Activated naive CD4-positive, alpha-beta T cell treated with anti-CD3 and anti-CD28 coated beads for 36 hours (primary cell): ENCODE data around the gene RASGRP3. TPM values are rescaled to one million over a fixed set of nuclear protein-coding genes. Genes with fewer than 3 reads are reported as not detected.

ENCODE experiments used
- CTCF ChIA-PET: fragments of 350-600 bp; sonication (Branson Sonifier 250); formaldehyde crosslinking; loops from one replicate; lab custom pipeline; 2021; ENCODE audit warnings: antibody characterized with exemption; lab: Charles Lee
- DNase-seq: peaks from one replicate; pipeline ENCODE4 v3.0.0-alpha.2; 2020
- H3K27ac Mint-ChIP-seq: one replicate; pipeline ENCODE4 v1.8.0; 2021; ENCODE audit warnings: mild to moderate bottlenecking, mixed read lengths
- H3K27me3 Mint-ChIP-seq: one replicate; pipeline ENCODE4 v1.8.0; 2021; ENCODE audit warnings: low read depth, mixed read lengths
- H3K36me3 Mint-ChIP-seq: one replicate; pipeline ENCODE4 v1.8.0; 2021; ENCODE audit warnings: low read depth, mixed read lengths
- H3K4me1 Mint-ChIP-seq: one replicate; pipeline ENCODE4 v1.8.0; 2021; ENCODE audit warnings: low read depth, mixed read lengths
- H3K4me3 Mint-ChIP-seq: one replicate; pipeline ENCODE4 v1.8.0; 2021; ENCODE audit warnings: mild to moderate bottlenecking, moderate library complexity, mixed read lengths
- H3K9me3 Mint-ChIP-seq: one replicate; pipeline ENCODE4 v1.8.0; 2021; ENCODE audit warnings: mixed read lengths
- intact Hi-C: fragments of 100-400 bp; cut with micrococcal nuclease; formaldehyde crosslinking; loops from one replicate; pipeline ENCODE4 v1.15.1; 2023
- total RNA-seq, 2 experiments: library from RNA; stranded (reverse); gene quantifications; one replicate each; pipeline ENCODE4 v1.2.3, GENCODE V29; 2021

The RASGRP3 gene
- total RNA-seq, 2 experiments from 2014 or later, result 1.9 to 2.3 TPM

GRCh38 chr2:33486544-33486943 is 10.1 kb downstream of the RASGRP3 start:
- H3K27me3 Mint-ChIP-seq, result peaks cover 3% of the 10 kb centered on the region
- H3K4me1 Mint-ChIP-seq, result peaks cover 23% of the 10 kb centered on the region
- DNase-seq, result no peak
- H3K9me3 Mint-ChIP-seq, result peaks cover 5% of the 10 kb centered on the region
- intact Hi-C loops, result no loop called here
- H3K4me3 Mint-ChIP-seq, result no peak overlapping the region
- CTCF ChIA-PET, result interaction anchor here (2.3 kb wide), 1 partner anchor 11 kb away, joined by 6 read pairs; no protein-coding TSS in a partner anchor
- no peak overlapping the region for H3K27ac Mint-ChIP-seq
- H3K36me3 Mint-ChIP-seq, result peaks cover 5% of the 10 kb centered on the region

- intact Hi-C loops, result loop anchor here (1.0 kb wide), 2 partner anchors 9 to 11 kb away; no protein-coding TSS in a partner anchor
- CTCF ChIA-PET, result interaction anchor here (0.6 to 0.8 kb wide), 2 partner anchors 11 to 35 kb away, joined by 3 read pairs; no protein-coding TSS in a partner anchor
- Mint-ChIP-seq H3K9me3 (peaks cover 5% of the 10 kb centered on the region), H3K36me3 (peaks cover 5% of the 10 kb centered on the region), H3K27me3 (peaks cover 6% of the 10 kb centered on the region), H3K4me1 (peaks cover 21% of the 10 kb centered on the region), H3K27ac (no peak overlapping the region), H3K4me3 (no peak overlapping the region)
- DNase-seq, result no peak
These were observed 11.8 kb downstream of the RASGRP3 start for GRCh38 chr2:33488178-33488690.

DNA sequence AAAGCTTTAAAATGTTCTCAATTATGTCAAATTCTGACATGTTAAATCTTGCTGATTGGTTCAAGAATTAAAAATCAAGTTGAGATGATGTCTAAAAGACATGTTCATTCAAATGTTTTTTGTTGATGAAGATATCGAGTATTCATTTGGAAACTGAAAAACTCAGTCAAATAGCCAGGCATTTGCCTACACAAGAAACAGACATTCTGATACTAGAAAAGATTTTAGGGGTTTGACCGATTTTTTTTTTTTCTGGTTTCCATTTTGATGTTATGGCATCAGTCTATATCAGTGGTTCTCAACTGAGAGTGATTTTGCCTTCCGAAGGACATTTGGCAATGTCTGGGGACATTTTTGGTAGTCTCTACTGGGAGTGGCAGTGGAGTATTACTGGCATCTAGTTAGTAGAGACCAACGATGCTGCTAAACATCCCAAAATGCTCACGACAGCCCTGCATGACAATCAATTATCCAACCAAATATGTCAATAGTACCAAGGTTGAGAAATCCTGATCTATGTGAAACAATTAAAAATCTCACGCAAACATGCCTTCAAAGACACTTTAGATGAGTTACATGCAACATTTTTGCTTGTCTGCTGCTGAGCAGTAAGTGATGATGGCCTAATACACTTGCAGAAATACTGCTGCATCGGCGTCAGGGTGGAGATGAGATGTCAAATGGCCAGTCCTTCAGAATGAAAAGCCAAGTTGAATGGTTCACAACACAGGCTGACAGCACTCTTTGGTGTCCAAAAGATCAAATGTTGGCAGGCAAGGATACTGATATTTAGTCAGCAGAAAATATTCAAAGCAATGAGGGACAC is 12.5 kb downstream of the RASGRP3 start:
- no peak for DNase-seq
- intact Hi-C loops, result loop anchor here (1.0 kb wide), 2 partner anchors 8 to 12 kb away; no protein-coding TSS in a partner anchor
- H3K4me3 Mint-ChIP-seq, result no peak overlapping the region

DNA sequence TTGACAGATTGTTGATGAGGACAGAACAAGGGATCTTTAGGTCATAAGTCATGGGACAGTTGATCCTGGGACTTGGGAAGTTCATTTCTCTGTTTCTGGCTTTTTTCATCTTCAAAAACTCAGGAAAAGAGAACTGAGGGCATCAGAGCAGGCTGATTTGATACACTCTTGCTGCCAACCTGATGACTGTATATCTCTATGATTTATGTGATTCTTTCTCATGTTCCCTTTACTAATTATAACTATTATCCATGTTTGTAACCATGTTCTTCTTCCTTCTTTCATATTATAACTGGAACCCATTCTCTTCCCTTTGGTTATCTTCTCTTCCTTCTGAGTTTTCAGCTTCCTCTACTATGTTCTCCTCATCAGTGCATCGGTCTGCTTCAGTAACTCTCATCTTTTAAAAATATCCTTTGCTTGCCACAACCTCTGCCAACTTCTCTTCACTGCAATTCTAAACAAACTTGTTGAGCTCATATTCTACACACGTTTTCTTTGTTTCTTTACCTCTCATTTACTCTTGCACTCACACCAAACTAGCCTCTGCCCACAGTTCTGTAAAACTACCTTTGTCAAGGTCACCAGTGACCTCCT is 13.5 kb downstream of the RASGRP3 start:
- CTCF ChIA-PET, result no interaction called here
- peaks cover 5% of the 10 kb centered on the region for H3K9me3 Mint-ChIP-seq
- H3K36me3 Mint-ChIP-seq, result peaks cover 5% of the 10 kb centered on the region
- no peak for DNase-seq
- H3K4me3 Mint-ChIP-seq, result no peak overlapping the region
- H3K4me1 Mint-ChIP-seq, result peaks cover 9% of the 10 kb centered on the region
- intact Hi-C loops, result no loop called here
- peaks cover 8% of the 10 kb centered on the region for H3K27me3 Mint-ChIP-seq
- H3K27ac Mint-ChIP-seq, result no peak overlapping the region

More for the DNA sequence above, 12.5 kb downstream of the RASGRP3 start:
- Mint-ChIP-seq H3K4me1 (peaks cover 16% of the 10 kb centered on the region), H3K27ac (no peak overlapping the region), H3K36me3 (peaks cover 5% of the 10 kb centered on the region), H3K27me3 (peaks cover 8% of the 10 kb centered on the region), H3K9me3 (peaks cover 5% of the 10 kb centered on the region)
- CTCF ChIA-PET, result interaction anchor here (0.6 to 0.8 kb wide), 2 partner anchors 12 to 34 kb away, joined by 3 read pairs; no protein-coding TSS in a partner anchor

DNA sequence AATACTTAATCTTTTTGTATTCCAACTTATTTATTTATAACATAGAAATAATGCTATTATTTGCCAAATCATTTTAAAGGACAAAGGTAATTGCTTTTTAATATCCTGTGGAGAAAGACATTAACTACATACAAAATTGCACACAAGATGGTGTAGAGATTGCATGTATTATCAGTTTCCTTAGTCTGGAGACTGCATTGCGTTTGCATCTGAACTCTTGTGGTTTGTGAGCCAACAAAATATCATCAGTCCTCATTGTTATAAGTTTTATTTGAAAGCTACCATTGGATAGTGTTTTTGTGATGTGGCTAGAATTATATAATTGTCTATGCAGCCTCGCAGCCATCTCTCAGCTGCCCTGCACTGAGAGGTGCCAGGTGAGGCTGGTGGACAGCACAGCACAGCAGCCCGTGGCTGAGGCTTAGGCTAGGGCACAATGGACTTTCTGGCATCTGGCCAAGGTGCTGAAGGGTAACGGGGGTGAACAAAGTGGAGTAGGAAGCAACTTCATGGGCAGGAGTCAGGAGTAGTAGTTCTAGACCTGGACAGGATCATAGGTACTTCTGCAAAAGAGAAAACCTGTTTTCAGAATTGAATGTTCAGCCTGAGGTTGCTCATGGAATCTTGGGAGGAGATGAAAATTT is 15.1 kb downstream of the RASGRP3 start:
- Mint-ChIP-seq H3K4me1 (peaks cover 13% of the 10 kb centered on the region), H3K27me3 (peaks cover 8% of the 10 kb centered on the region), H3K4me3 (no peak overlapping the region), H3K27ac (no peak overlapping the region), H3K36me3 (peaks cover 3% of the 10 kb centered on the region), H3K9me3 (peaks cover 4% of the 10 kb centered on the region)
- DNase-seq, result no peak
- CTCF ChIA-PET, result no interaction called here
- intact Hi-C loops, result no loop called here

GRCh38 chr2:33492399-33493134 is 16.1 kb downstream of the RASGRP3 start:
- Mint-ChIP-seq H3K36me3 (no peaks in the 10 kb centered on the region), H3K4me1 (peaks cover 20% of the 10 kb centered on the region), H3K9me3 (no peaks in the 10 kb centered on the region), H3K27me3 (peaks cover 8% of the 10 kb centered on the region), H3K4me3 (no peak overlapping the region), H3K27ac (no peak overlapping the region)
- intact Hi-C loops, result no loop called here
- DNase-seq, result no peak
- CTCF ChIA-PET, result interaction anchor here (1.6 kb wide), 1 partner anchor 16 kb away, joined by 5 read pairs; the partner anchor contains the start of gene RASGRP3

DNA sequence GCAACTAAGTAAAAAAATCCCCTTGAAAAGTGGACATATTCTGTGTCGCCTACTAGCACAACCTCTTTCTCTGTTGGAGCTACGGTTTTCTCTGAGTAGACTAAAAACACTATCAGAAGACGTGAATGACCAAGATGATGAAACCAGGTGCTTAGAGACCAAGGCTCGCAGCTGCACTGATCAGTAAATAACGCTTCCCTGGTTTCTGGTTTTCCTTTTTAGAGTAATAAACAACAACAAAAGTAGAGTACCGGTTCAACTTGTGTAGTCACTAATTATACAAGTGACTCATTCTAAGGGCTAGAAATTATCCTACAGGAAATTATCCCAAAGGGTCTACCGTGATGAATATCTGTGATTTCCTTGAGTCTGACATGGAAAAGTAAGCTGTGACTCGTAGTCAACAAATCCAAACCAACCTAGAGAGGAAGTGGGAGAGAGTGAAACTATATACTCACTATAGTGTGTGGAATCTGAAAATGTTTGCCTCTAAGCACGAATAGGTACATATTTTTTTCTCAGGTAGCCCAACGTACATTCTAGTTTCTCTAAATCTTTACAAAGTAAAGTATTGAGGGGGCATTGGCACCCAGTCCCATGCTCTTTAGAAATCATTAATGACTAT is 17.8 kb downstream of the RASGRP3 start:
- intact Hi-C loops, result no loop called here
- Mint-ChIP-seq H3K27ac (no peak overlapping the region), H3K4me3 (no peak overlapping the region), H3K36me3 (no peaks in the 10 kb centered on the region), H3K9me3 (no peaks in the 10 kb centered on the region), H3K4me1 (peaks cover 18% of the 10 kb centered on the region), H3K27me3 (peaks cover 8% of the 10 kb centered on the region)
- CTCF ChIA-PET, result no interaction called here
- DNase-seq, result no peak

GRCh38 chr2:33494877-33495641 is 18.6 kb downstream of the RASGRP3 start:
- intact Hi-C loops, result no loop called here
- H3K9me3 Mint-ChIP-seq, result no peaks in the 10 kb centered on the region
- H3K27me3 Mint-ChIP-seq, result peaks cover 7% of the 10 kb centered on the region
- CTCF ChIA-PET, result no interaction called here
- DNase-seq, result no peak
- H3K36me3 Mint-ChIP-seq, result no peaks in the 10 kb centered on the region
- H3K27ac Mint-ChIP-seq, result no peak overlapping the region
- no peak overlapping the region for H3K4me3 Mint-ChIP-seq
- peaks cover 18% of the 10 kb centered on the region for H3K4me1 Mint-ChIP-seq

DNA sequence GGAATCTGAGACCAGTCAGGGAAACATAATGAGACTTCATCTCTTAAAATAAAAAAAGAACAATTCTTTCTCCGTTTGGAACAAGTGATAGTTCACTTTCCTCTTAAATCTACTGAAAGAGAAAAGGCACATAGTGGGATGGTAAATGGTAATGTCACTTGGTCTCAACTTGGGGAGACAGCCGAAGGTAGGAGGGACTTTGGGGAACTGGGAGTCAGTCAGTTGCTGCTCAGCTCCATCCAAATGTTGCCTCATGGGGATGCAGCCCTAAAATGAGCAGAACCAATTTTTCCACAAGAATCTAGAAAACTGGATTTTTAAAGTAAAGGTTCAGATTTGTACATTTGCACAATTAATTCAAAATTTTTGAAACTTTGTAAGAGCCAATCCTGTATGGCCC is 19.2 kb downstream of the RASGRP3 start:
- no peak overlapping the region for H3K4me3 Mint-ChIP-seq

DNA sequence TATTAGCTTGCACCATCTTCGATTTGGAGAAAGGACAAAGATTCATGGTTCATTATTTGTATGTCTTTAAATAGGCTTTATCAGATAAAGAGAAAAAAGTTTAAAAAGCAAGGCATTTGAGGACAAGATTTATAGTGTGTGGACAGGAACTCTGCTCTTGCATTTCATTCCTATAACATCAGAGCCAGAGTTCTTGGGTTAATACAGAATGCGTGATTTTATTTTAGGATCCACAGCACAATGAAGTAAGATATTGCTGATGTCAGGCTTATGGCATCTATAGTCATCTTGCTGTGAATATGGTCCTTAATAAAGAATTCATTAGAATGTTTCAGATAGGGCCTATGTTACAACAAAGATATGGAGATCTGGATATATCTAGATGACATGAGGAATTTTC is 19.7 kb downstream of the RASGRP3 start:
- Mint-ChIP-seq H3K36me3 (no peaks in the 10 kb centered on the region), H3K27ac (no peak overlapping the region), H3K9me3 (no peaks in the 10 kb centered on the region), H3K4me3 (no peak overlapping the region), H3K4me1 (peaks cover 18% of the 10 kb centered on the region), H3K27me3 (peaks cover 5% of the 10 kb centered on the region)
- no peak for DNase-seq
- intact Hi-C loops, result no loop called here
- CTCF ChIA-PET, result no interaction called here

More for the DNA sequence above, 19.2 kb downstream of the RASGRP3 start:
- CTCF ChIA-PET, result no interaction called here
- H3K36me3 Mint-ChIP-seq, result no peaks in the 10 kb centered on the region
- intact Hi-C loops, result no loop called here
- DNase-seq, result no peak
- peaks cover 5% of the 10 kb centered on the region for H3K27me3 Mint-ChIP-seq
- no peak overlapping the region for H3K27ac Mint-ChIP-seq
- H3K9me3 Mint-ChIP-seq, result no peaks in the 10 kb centered on the region
- peaks cover 18% of the 10 kb centered on the region for H3K4me1 Mint-ChIP-seq

GRCh38 chr2:33496726-33497125 is 20.3 kb downstream of the RASGRP3 start:
- Mint-ChIP-seq H3K36me3 (no peaks in the 10 kb centered on the region), H3K27ac (no peak overlapping the region), H3K4me3 (no peak overlapping the region), H3K9me3 (no peaks in the 10 kb centered on the region), H3K4me1 (peaks cover 18% of the 10 kb centered on the region), H3K27me3 (peaks cover 5% of the 10 kb centered on the region)
- no peak for DNase-seq
- intact Hi-C loops, result loop anchor here (1.0 kb wide), 3 partner anchors 8 to 20 kb away; partner anchors contain the start of gene RASGRP3
- CTCF ChIA-PET, result interaction anchor here (0.6 to 0.7 kb wide), 2 partner anchors 21 to 1422 kb away, joined by 3 read pairs; no protein-coding TSS in a partner anchor
